ENCODE results near the gene CEP162.

CEP162 gene

GRCh38 chr6:84093441-84094435, 133.7 kb downstream of the CEP162 start:
- Histone ChIP-seq H3K9me3 (replicated peaks; ENCODE audit: insufficient read depth, low read length) (no peaks in the 10 kb centered on the region), H4K20me1 (ENCODE audit: insufficient read depth, low read length) (no peaks in the 10 kb centered on the region), H3K79me2 (ENCODE audit: low read length) (no peaks in the 10 kb centered on the region), H3F3A (ENCODE audit: insufficient read depth, low read length) (no peaks in the 10 kb centered on the region), H3K4me3 (ENCODE audit: low read length) (no peak overlapping the region), H3K36me3 (replicated peaks; ENCODE audit: insufficient read depth, low read length) (no peaks in the 10 kb centered on the region), H3K27ac (ENCODE audit: low read length) (no peak overlapping the region), H3K9me2 (replicated peaks; ENCODE audit: insufficient read depth, low read length) (no peaks in the 10 kb centered on the region), H3K4me2 (ENCODE audit: low read depth, low read length) (no peak overlapping the region), H3K9ac (ENCODE audit: low read length) (no peak overlapping the region), H3K27me3 (replicated peaks; ENCODE audit: insufficient read depth, low read length) (no peaks in the 10 kb centered on the region), H3K4me1 (ENCODE audit: low read length) (no peaks in the 10 kb centered on the region), H2AFZ (ENCODE audit: low read length) (0 out of 2 replicates have a peak overlapping the region, but pooled peaks have one; percentile 29)
- no peak for DNase-seq
- TF ChIP-seq EZH2 (optimal IDR thresholded peaks at IDR 0.05; ENCODE audit: low read depth, low read length) (no peak), EZH2phosphoT487 (IDR thresholded peaks at IDR 0.05; ENCODE audit: low read length) (no peak)
- TF ChIP-seq, protein P1, sequence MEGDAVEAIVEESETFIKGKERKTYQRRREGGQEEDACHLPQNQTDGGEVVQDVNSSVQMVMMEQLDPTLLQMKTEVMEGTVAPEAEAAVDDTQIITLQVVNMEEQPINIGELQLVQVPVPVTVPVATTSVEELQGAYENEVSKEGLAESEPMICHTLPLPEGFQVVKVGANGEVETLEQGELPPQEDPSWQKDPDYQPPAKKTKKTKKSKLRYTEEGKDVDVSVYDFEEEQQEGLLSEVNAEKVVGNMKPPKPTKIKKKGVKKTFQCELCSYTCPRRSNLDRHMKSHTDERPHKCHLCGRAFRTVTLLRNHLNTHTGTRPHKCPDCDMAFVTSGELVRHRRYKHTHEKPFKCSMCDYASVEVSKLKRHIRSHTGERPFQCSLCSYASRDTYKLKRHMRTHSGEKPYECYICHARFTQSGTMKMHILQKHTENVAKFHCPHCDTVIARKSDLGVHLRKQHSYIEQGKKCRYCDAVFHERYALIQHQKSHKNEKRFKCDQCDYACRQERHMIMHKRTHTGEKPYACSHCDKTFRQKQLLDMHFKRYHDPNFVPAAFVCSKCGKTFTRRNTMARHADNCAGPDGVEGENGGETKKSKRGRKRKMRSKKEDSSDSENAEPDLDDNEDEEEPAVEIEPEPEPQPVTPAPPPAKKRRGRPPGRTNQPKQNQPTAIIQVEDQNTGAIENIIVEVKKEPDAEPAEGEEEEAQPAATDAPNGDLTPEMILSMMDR (IDR thresholded peaks at IDR 0.05; ENCODE audit: low read length) = no peak

DNA sequence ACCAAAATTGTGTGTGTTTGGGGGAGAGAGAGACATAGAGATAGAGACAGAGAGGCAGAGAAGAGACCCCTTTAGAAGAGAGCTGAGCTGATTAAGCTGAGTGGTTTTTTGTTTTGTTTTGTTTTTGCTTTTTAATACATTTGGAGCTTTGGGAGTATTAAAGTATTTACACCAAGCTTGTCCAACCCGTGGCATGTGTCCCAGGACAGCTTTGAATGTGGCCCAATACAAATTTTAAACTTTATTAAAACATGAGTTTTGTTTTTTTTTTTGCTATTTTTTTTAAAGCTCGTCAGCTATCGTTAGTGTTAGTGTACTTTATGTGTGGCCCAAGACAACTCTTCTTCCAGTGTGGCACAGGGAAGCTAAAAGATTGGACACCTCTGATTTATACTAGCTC, 137.9 kb downstream of the CEP162 start:
- Histone ChIP-seq H3K36me3 (replicated peaks; ENCODE audit: insufficient read depth, low read length) (no peaks in the 10 kb centered on the region), H3K79me2 (ENCODE audit: low read length) (no peaks in the 10 kb centered on the region), H3K4me2 (ENCODE audit: low read depth, low read length) (no peak overlapping the region), H2AFZ (ENCODE audit: low read length) (no peak overlapping the region), H3K9me3 (replicated peaks; ENCODE audit: insufficient read depth, low read length) (no peaks in the 10 kb centered on the region), H3K4me1 (ENCODE audit: low read length) (no peaks in the 10 kb centered on the region), H4K20me1 (ENCODE audit: insufficient read depth, low read length) (no peaks in the 10 kb centered on the region), H3K27me3 (replicated peaks; ENCODE audit: insufficient read depth, low read length) (no peaks in the 10 kb centered on the region), H3F3A (ENCODE audit: insufficient read depth, low read length) (no peaks in the 10 kb centered on the region), H3K9ac (ENCODE audit: low read length) (no peak overlapping the region), H3K27ac (ENCODE audit: low read length) (no peak overlapping the region), H3K4me3 (ENCODE audit: low read length) (no peak overlapping the region), H3K9me2 (replicated peaks; ENCODE audit: insufficient read depth, low read length) (no peaks in the 10 kb centered on the region)
- no peak for DNase-seq
- no peak for TF ChIP-seq EZH2phosphoT487 (IDR thresholded peaks at IDR 0.05; ENCODE audit: low read length)

DNA sequence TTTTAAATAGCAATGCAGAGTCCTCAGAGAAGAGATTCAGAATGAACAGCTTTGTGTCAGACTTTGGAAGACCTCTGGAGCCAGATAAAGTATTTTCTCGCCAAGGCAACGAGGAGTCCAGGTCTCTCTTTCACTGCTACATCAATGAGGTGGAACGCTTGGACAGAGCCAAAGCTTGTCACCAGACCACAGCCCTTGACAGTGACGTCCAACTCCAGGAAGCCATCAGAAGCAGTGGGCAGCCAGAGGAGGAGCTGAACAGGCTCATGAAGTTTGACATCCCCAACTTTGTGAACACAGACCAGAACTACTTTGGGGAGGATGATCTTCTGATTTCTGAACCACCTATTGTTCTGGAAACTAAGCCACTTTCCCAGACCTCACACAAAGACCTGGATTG, 138.4 kb downstream of the CEP162 start:
- Histone ChIP-seq H3K9me3 (replicated peaks; ENCODE audit: insufficient read depth, low read length) (no peaks in the 10 kb centered on the region), H3K36me3 (replicated peaks; ENCODE audit: insufficient read depth, low read length) (no peaks in the 10 kb centered on the region), H3K9ac (ENCODE audit: low read length) (no peak overlapping the region), H3K4me1 (ENCODE audit: low read length) (no peaks in the 10 kb centered on the region), H3K4me2 (ENCODE audit: low read depth, low read length) (no peak overlapping the region), H3K9me2 (replicated peaks; ENCODE audit: insufficient read depth, low read length) (no peaks in the 10 kb centered on the region), H2AFZ (ENCODE audit: low read length) (no peak overlapping the region), H3F3A (ENCODE audit: insufficient read depth, low read length) (no peaks in the 10 kb centered on the region), H3K4me3 (ENCODE audit: low read length) (no peak overlapping the region), H4K20me1 (ENCODE audit: insufficient read depth, low read length) (no peaks in the 10 kb centered on the region), H3K27me3 (replicated peaks; ENCODE audit: insufficient read depth, low read length) (no peaks in the 10 kb centered on the region), H3K79me2 (ENCODE audit: low read length) (no peaks in the 10 kb centered on the region), H3K27ac (ENCODE audit: low read length) (no peak overlapping the region)
- DNase-seq = no peak
- TF ChIP-seq EZH2 (optimal IDR thresholded peaks at IDR 0.05; ENCODE audit: low read depth, low read length) = no peak
- TF ChIP-seq, protein P1 (IDR thresholded peaks at IDR 0.05; ENCODE audit: low read length) = no peak

All from MM.1S (cell line).